Right lung (tissue), 5 donors: ENCODE data around the gene ALPP. TPM values are rescaled to one million over a fixed set of nuclear protein-coding genes. Genes with fewer than 3 reads are reported as not detected.
"Not testable (repeated sequence)": the region's sequence is repeated elsewhere in the genome, so short reads cannot be mapped to it uniquely, and the experiment has no call there.

Source experiments
- DNase-seq, 2 donors: peaks; one replicate each; pipeline ENCODE4 v3.0.0-alpha.2; 2013
- polyA plus RNA-seq, 5 donors: library from polyadenylated mRNA; unstranded; fragments of 120-200 nt; gene quantifications; one replicate each; pipeline versions ENCODE4 v1.2.1 to v1.2.3, GENCODE V29; 2013; ENCODE audit warnings: inconsistent platforms in 1 of 5, low replicate concordance in 1 of 5; ENCODE audit not compliant: insufficient read length in 5 of 5, insufficient read depth in 1 of 5

ALPP gene
- polyA plus RNA-seq, 5 donors: 0.19 to 0.23 TPM; not detected in 3

DNA sequence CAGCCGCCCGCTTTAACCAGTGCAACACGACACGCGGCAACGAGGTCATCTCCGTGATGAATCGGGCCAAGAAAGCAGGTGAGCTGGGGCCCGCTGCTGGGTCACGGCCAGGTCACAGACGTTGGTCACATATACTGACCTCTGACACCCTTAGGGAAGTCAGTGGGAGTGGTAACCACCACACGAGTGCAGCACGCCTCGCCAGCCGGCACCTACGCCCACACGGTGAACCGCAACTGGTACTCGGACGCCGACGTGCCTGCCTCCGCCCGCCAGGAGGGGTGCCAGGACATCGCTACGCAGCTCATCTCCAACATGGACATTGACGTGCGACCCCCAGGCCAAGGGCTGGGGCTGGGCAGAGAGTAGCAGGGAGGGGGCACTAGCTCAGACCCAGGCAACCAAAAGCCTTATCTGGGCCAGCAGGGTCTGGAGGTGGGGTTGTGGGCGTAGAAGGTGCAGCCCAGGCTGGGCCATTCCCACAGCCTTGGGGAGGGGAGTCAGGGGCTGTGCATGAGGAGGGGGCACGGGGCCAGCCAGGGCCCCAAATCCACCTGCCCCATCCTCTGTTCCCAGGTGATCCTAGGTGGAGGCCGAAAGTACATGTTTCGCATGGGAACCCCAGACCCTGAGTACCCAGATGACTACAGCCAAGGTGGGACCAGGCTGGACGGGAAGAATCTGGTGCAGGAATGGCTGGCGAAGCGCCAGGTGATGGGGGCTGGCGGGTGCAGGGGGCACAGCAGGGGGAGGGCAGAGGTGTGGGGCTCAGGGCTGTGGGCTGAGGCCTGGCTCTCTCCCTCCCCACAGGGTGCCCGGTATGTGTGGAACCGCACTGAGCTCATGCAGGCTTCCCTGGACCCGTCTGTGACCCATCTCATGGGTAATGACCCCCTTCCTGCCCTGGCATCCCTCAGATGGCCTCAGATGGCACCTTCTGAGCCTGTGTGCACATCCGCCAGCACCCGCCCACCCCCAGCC lies 1.3 kb downstream of the ALPP start:
- DNase-seq: not testable (repeated sequence)

DNA sequence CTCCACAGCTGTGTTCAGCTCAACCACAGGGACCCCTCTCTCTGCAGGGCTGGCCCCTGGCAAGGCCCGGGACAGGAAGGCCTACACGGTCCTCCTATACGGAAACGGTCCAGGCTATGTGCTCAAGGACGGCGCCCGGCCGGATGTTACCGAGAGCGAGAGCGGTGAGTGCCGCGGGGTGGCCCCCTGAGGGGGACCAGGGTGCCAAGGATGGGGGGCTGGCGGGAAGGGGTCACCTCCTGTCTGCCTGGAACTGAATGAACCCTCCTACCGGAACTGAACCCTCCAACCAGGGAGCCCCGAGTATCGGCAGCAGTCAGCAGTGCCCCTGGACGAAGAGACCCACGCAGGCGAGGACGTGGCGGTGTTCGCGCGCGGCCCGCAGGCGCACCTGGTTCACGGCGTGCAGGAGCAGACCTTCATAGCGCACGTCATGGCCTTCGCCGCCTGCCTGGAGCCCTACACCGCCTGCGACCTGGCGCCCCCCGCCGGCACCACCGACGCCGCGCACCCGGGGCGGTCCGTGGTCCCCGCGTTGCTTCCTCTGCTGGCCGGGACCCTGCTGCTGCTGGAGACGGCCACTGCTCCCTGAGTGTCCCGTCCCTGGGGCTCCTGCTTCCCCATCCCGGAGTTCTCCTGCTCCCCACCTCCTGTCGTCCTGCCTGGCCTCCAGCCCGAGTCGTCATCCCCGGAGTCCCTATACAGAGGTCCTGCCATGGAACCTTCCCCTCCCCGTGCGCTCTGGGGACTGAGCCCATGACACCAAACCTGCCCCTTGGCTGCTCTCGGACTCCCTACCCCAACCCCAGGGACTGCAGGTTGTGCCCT lies 2.9 kb downstream of the ALPP start:
- DNase-seq: not testable (repeated sequence)

DNA sequence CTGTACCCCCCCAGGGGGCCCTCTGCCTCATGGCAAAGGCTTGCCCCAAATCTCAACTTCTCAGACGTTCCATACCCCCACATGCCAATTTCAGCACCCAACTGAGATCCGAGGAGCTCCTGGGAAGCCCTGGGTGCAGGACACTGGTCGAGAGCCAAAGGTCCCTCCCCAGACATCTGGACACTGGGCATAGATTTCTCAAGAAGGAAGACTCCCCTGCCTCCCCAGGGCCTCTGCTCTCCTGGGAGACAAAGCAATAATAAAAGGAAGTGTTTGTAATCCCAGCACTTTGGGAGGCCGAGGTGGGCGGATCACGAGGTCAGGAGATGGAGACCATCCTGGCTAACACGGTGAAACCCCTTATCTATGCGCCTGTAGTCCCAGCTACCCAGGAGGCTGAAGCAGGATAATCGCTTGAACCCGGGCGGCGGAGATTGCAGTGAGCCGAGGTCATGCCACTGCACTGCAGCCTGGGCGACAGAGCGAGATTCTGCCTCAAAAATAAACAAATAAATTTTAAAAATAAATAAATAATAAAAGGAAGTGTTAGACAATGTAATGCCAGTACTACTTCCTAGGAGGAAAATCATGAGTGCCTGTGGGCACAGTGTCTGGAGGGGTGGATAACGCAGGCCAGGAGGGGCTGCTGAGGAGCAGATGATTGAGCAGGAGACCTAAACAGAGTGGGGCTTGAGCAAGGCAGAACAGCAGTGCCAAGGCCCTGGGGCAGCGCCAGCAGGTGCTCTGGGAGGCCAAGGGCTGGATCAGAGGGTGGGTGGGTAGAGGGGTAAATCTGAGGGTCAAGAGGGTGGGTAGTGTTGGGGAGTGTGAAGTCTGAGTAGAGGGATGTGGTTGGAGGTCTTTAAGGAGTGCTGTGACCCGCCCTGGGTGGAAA lies 4.0 kb downstream of the ALPP start:
- DNase-seq: no peak

DNA sequence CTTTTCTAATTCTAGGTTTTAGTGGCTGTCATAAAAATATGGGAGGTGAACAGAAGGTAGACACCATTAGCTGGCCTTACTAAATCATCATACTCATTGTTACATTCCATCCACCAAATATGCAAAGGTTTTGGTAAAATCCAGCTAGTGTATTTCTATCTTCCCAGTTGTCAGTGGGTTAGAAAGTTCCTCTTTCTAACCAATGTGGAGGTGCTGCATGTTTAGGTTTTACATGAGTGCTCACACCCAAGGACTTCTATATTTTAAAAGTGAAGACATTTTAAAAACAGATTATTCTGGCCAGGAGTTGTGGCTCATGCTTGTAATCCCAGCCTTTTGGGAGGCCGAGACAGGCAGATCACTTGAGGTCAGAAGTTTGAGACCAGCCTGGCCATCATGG lies 5.9 kb downstream of the ALPP start:
- no peak for DNase-seq

DNA sequence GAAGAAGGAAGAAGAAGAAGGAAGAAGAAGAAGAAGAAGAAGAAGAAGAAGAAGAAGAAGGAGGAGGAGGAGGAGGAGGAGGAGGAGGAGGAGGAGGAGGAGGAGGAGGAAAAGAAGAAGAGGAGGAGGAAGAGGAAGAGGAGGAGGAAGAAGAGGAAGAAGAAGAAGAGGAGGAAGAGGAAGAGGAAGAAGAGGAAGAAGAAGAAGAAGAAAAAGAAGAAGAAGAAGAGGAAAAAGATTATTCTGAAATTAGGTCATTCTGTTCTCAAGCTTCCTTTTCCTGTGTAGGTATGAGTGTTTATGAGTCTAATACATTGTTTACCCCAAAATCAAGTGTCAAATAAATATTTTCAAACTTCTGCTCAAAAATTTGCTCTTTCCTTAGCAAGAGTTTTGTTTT lies 6.5 kb downstream of the ALPP start:
- DNase-seq: not testable (repeated sequence)

DNA sequence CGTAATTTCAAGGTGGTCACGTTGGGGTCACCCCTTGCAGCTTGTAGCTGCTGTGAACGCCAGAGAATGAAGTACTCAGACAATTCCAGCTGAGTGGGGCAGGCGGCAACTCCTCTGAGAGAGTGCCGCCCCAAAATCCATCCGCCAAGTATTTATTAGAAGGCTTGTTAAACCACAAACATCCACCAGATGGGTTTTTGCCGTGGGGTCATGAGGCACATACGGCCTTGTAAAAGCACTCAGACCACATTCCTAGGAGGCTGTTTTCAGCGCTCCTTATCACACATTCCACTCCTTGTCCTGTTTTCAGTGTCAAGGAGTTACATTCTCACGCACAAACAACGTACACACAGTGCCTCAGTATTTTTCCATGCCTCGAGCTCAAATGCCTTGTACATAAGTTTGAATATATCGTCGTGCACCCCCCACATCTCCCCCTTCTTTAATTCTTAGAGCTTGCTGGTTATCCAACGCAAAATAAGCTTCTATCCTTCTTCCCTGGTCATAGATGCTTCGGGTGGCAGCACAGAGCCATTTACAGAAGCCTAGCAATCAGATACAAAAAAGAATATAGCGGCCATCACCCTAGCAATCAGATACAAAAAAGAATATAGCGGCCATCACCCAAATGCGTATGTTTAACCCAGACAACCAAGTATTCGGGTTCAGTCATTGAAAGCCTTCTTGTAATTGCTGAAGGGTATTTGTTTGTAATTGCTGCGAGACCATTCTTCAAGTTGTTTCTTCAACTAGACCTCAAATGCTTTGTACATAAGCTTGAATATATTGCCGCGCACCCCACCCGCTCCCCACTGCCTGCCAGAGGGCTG lies 7.3 kb downstream of the ALPP start:
- DNase-seq: no peak

DNA sequence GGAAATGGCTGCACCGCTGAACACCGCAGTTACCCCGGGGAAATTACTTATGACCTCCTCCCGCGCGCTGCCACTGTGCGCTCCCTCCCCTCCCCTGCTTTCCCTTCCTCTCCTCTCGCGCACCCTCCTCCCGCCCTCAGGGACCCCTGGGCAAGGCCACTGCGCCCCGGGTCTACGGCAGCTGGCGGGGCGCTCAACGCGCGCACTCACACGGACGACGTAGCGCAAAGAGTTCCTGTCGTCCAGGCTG lies 7.9 kb downstream of the ALPP start:
- no peak for DNase-seq

DNA sequence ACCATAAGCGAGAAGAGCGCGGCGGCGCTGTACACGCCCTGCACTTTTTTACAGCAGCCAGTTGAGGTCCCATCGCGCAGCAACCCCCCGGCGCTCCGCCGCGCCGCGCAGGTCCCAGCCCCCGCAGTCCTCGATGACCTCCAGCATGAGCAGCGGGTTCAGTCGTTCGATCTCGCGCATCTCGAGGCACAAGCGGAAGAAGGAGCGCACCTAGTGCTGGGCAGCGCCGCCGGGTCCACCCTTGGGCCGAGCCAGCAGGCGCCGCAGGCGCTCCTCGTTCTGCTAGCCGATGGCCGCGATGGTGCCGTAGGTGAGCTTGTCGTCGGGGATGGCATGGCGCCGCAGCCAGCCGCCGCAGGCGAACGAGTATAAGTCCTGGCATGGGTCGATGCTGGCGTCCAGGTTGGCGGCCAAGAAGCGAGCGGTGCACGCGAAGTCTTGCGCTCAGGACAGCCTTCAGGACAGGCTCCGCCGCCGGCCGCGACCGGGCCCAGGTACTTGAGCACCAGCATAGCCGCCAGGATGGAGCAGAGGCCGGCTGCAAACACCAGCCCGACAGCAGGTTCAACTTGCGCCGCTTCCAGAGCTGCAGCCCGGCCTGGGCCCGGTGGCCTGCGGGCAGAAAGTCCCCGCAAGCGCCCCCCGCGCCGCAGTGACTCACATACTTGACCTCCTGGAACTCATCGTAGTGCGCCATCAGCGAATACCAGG lies 8.3 kb downstream of the ALPP start:
- no peak for DNase-seq

DNA sequence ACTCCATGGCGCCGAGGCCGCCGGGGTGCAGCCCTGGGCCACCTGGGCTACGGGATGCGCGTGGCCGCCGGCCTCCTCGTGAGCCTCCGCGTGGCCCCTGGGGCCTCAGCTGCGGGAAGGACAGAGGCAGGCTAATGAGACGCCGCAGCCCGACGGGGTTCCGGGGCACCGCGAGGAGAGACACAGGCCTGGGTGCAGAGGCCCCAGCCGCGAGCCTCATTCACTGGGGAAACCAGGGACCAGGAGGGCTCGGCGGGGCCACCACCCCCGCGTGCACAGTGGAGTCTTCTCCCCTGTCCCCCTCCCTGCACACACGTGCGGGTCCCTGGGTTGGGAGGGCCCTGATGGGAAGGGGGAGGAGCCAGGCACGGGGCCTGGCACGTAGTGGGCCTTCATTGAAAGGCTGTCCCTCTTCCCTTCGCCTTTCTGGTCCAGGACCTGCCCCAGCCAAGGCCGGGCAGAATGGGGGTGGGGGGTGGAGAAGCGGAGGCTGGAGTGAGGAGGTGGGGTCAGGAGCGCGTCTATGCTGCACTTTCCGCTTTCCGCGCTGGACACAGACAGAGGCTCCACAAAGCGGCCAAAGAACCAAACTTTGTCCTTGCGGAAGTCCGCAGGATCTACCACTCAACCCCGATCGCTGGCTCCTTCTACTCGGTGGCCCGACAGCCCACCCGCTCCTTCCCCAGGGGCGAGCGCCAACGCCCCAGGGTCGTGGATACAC lies 9.1 kb downstream of the ALPP start:
- DNase-seq: no peak

DNA sequence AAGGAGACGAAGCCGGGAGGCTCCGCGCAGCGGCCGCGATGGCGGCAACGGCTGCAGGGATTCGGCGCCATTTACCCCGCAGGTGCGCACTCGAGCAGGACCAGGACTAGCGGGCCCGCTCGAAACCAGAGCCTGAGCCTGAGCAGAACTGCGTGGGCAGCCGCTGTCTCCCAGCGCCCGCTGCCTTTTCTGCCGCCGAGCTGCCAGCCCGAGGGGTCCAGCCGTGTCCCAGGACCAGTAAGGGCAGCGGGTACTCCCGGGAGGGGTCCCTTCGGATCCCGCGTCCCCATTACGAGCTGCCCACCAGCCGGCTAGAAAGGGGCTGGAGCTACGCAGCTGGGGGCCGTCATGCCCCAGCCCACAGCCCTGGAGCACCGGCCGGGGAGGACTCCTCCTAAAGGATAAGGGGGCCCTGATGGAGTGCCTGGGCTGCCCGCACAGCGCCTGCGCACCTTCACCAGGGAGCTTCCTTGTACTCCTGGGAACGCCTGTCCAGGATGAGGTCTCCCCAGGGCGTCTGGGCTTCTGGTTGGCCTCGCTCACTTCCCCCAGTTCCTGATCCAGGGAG lies 9.9 kb downstream of the ALPP start:
- DNase-seq: no peak

DNA sequence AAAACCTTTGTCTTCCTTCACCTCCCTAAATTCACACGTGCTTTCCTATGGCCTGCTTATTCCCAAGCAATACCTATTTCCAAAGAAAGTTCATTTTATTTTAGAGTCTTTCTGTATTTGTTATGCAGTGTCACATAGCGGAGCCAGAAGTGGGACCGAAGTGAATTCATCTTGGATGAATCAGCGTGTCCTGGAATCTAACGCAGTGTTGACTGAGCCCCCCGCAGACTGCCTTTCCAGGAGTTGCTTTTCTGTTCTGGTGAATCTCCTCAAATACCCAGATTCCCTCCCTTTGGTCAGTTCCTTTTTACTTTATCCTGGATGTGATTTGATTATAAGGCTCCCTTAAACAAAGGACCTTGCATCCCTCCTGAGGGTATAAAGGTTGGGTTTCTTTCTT lies 10.8 kb downstream of the ALPP start:
- DNase-seq: no peak

DNA sequence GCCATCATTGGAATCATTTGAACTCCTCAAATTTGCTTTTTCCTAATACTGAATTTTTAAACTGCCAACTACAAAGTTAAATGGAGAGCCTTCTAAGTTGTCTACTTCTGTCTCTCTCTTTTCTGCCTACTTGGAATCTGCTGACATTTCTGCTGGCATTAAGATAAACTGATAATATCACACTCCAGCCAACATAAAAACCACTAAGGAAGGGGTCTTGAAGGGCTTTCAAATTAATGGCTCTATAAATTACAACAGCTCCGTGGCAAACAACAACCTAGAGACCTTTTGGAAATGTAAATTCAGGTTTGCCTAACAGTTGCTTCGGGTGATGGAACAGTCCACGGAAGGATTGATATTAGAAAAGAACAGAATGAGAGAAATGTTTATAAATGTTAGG lies 12.1 kb downstream of the ALPP start:
- DNase-seq: no peak

DNA sequence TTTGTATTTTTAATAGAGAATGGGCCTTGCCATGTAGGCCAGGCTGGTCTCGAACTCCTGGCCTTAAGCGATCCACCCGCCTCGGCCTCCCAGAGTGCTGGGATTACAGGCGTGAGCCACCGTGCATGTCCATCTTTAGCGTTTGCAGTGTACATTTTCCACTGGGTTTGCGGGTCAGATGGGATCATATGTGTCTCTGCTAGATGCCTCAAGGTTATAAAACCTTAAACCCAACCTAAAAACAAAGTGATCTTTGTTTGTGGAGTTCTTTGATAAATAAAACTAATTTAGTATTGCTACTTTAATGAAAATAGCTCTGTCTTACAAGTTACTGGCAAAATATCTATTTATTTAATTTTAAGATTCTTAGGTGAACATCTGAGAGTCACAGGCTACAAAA lies 15.0 kb downstream of the ALPP start:
- no peak for DNase-seq

DNA sequence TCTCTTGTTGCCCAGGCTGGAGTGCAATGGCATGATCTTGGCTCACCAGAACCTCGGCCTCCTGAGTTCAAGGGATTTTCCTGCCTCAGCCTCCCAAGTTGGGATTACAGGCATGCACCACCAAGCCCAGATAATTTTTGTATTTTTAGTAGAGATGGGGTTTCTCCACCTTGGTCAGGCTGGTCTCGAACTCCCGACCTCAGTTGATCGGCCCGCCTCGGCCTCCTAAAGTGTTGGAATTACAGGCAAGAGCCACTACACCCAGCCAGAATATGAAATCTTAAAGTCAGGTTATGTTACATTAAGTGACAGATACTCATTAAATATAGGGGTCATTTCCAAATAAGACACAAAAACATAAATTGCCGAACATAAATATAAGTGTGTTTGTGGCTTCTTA lies 15.9 kb downstream of the ALPP start:
- not testable (repeated sequence) for DNase-seq

DNA sequence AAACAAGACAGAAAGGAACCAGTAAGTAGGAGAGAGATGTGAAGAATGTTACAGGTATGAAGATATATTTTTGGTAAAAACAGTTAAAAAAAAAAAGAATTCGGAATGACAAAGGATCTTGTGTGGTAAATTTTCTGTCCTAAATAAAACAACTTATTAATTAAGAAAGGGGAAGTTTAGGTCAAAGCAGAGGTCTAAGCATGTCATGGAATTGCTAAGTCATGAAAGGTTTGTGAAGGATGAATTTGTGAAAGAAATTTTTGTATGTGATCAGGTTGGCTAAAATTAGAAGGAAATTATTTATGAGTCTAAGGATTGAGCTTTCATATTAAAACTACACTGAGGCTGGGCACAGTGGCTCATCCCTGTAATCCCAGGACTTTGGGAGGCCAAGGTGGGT lies 17.0 kb downstream of the ALPP start:
- no peak for DNase-seq

DNA sequence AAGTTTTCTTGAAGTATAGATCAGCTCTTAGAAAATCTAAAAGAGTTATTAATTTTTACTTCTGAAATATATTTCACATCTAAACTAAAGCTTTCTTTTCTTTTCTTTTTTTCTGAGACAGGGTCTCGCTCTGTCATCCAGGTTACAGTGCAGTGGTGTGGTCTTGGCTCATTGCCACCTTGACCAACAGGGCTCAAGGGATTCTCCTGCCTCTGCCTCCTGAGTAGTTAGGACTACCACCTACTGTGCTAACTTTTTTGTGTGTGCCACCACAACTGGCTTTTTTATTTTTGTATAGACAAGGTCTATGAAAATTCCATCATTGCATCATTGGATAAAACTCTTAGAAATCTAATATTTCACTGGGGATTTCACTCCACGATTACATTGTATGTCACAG lies 18.1 kb downstream of the ALPP start:
- no peak for DNase-seq

DNA sequence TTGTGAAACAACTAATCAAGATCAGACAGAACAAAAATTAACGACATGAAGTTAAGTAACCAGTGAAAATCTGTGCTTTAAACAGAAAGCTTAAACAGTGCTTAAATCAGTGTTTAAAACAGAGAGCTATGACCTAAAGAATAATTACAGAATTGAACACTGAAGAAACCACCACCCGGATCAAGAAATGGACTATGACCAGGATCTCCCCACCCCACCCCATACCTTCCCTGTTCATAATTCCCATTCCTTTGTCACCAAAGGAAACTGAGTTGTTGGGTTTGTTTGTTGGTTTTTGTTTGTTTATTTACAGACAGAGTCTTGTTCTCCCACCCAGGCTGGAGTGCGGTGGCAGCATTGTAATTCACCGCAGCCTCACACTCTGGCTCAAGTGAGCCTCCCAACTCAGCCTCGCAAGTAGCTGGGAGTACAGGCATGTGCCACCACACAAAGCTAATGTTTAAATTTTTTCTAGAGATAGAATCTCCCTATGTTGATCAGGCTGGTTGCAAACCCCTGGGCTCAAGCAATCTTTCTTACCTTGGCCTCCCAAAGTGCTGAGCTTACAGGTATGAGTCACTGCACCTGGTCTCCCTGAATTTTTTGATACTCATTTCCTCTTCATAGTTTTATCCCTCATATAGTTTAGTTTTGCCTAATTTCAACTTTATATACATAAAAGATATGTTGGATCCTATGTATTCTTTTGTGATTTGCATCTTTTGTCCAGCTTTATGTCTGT lies 19.9 kb downstream of the ALPP start:
- DNase-seq: no peak

DNA sequence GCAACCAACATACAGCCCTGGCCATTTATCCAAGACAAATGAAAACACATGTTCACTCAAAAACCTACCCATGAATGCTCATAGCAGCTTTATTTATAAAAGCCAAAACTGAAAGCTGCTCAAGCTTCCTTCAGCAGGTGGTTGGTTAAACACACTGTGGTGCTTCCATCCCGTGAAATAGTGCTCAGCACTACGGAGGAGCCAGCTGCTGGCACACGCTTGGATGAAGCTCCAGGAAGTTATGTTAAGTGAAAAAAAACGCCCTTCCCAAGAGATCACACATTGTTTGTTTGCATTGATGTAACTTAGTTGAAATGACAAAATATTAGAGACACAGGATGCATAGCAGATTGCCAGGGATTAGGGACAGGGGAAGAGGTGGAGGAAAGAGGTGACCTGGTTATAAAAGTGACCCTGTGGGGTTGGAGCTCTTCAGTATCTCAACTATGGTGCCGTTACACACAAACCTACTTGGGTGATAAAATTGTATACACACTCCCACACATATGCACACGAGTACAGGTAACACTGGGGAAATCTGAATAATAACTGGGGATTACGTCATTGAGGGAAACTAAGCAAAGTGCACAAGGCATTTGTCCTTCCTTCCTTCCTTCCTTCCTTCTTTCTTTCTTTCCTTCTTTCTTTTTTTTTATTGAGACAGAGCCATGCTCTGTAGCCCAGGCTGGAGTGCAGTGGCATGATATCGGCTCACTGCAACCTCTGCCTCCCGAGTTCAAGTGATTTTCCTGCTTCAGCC lies 21.9 kb downstream of the ALPP start:
- no peak for DNase-seq
